Measurements from ENCODE around the gene DNAJC5.

- TF ChIP-seq GATA2 (IDR thresholded peaks at IDR 0.05; ENCODE audit: low read depth, low read length) (no peak), GATA3 (IDR thresholded peaks at IDR 0.05; ENCODE audit: low read depth, low read length) (no peak)
Observed at GRCh38 chr20:63976980-63977738, 82.2 kb downstream of the DNAJC5 start.
